Metanephros (tissue), 1 donor: ENCODE data around the gene ZNF622. TPM values are rescaled to one million over a fixed set of nuclear protein-coding genes. Genes with fewer than 3 reads are reported as not detected.

ENCODE experiments used
- total RNA-seq: library from RNA; depleted of rRNA; stranded (reverse); fragments of >200 nt; gene quantifications from one replicate; pipeline ENCODE4 v1.2.3, GENCODE V29; 2014

The ZNF622 gene, protein sequence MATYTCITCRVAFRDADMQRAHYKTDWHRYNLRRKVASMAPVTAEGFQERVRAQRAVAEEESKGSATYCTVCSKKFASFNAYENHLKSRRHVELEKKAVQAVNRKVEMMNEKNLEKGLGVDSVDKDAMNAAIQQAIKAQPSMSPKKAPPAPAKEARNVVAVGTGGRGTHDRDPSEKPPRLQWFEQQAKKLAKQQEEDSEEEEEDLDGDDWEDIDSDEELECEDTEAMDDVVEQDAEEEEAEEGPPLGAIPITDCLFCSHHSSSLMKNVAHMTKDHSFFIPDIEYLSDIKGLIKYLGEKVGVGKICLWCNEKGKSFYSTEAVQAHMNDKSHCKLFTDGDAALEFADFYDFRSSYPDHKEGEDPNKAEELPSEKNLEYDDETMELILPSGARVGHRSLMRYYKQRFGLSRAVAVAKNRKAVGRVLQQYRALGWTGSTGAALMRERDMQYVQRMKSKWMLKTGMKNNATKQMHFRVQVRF
- 14.5 TPM for total RNA-seq

DNA sequence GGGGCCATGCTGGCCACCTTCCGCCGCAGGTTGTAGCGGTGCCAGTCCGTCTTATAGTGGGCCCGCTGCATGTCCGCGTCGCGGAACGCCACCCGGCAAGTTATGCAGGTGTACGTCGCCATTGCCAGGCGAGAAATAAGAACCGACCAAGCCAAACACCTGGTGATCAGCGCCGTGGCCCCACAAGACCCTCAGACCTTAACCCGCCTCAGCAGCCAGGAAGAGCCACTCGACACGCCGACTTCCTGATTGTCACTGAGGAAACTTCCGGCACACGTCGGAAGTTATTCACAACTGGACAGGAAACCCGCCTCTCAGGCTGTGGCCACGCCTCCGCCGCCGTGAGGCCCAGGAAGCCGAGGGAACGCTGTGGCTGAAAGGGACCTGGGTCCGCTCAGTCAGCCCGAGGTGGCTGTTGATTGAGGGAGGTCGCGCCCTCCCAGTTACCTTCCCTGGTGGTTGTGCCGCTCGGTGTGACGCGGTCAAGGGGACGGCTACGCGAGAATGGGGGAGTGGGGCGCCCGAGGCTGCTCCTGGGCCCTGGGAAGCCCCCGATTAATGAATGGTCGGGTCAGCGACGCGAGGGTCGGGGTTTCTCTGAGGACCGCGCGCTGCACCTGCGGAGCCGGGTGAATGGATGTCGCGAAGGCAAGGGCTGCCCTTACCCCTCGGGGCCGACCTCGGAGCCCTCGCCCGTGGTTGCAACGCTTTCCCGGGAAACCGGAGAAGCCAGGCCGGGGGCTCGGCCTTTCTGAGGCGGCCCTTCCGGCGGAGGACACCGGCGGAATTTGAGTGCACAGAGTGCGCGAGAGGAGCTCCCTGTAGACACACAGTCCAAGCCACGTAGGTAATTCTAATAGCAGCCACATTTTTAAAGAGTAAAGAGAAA, at the start of gene ZNF622:
Gene ZNF622, minus strand, starts transcription at position 257 of the 889 bp plus-strand sequence. Its CDS starts 135 bp downstream, at position 122.

Other genes starting within 250 kb of the ZNF622 start
- 41.3 TPM for gene RETREG1, start 151.2 kb upstream of the ZNF622 start, total RNA-seq